Endodermal cell (in vitro differentiated cells): ENCODE data around the gene WWC2. TPM values are rescaled to one million over a fixed set of nuclear protein-coding genes. Genes with fewer than 3 reads are reported as not detected.
A peak's percentile ranks its signal among the peaks of the same experiment; 100 is the strongest.

Source experiments
- DNase-seq: peaks from one replicate; pipeline ENCODE4 v3.0.0-alpha.2; 2017
- H3K27ac ChIP-seq: 2 replicates; pipeline ENCODE4 v1.5.1; 2013; ENCODE audit warnings: mild to moderate bottlenecking, low read depth, low read length, moderate library complexity
- H3K27me3 ChIP-seq: 2 replicates; pipeline ENCODE4 v1.6.1; 2013; ENCODE audit warnings: mild to moderate bottlenecking, low read length, moderate library complexity; ENCODE audit not compliant: insufficient read depth, control insufficient read depth, poor library complexity, severe bottlenecking
- H3K36me3 ChIP-seq: 2 replicates; pipeline ENCODE4 v1.7.0; 2013; ENCODE audit warnings: mild to moderate bottlenecking, low read length, moderate library complexity; ENCODE audit not compliant: control insufficient read depth, insufficient read depth
- H3K4me1 ChIP-seq: one replicate; pipeline ENCODE4 v1.7.0; 2013; ENCODE audit warnings: low read length; ENCODE audit not compliant: control insufficient read depth, insufficient read depth
- H3K4me3 ChIP-seq: 2 replicates; pipeline ENCODE4 v1.5.1; 2013; ENCODE audit warnings: mild to moderate bottlenecking, low read length, moderate library complexity
- H3K9ac ChIP-seq: 2 replicates; pipeline ENCODE4 v1.6.1; 2013; ENCODE audit warnings: mild to moderate bottlenecking, low read length, moderate library complexity; ENCODE audit not compliant: poor library complexity, severe bottlenecking; ENCODE audit errors: extremely low read depth
- H3K9me3 ChIP-seq: 2 replicates; pipeline ENCODE4 v1.6.1; 2013; ENCODE audit warnings: mild to moderate bottlenecking, low read length, moderate library complexity; ENCODE audit not compliant: control insufficient read depth
- H3K27ac Mint-ChIP-seq: 2 replicates; pipeline ENCODE4 v1.8.0; 2020; ENCODE audit warnings: mixed read lengths
- H3K27me3 Mint-ChIP-seq: 2 replicates; pipeline ENCODE4 v1.8.0; 2021; ENCODE audit warnings: mild to moderate bottlenecking, mixed read lengths; ENCODE audit not compliant: insufficient read depth
- H3K36me3 Mint-ChIP-seq: 2 replicates; pipeline ENCODE4 v1.8.0; 2020; ENCODE audit warnings: low read depth, mixed read lengths
- H3K4me1 Mint-ChIP-seq: 2 replicates; pipeline ENCODE4 v1.8.0; 2020; ENCODE audit warnings: mixed read lengths
- H3K4me3 Mint-ChIP-seq: 2 replicates; pipeline ENCODE4 v1.8.0; 2020; ENCODE audit warnings: mild to moderate bottlenecking, moderate library complexity, mixed read lengths
- H3K9me3 Mint-ChIP-seq: 2 replicates; pipeline ENCODE4 v1.8.0; 2020; ENCODE audit warnings: mild to moderate bottlenecking, mixed read lengths
- CTCF ChIP-seq: fragments of 200-600 bp; sonication (generic); conservative IDR thresholded peaks from 2 replicates; pipeline ENCODE4 v1.5.0; 2021; ENCODE audit warnings: antibody characterized with exemption, mild to moderate bottlenecking
- WGBS, 2 experiments: methylation state at CpG; one replicate each; pipeline versions ENCODE4 v1.1.5 to v1.1.7; 2013; ENCODE audit warnings: missing lambda C conversion rate in 2 of 2, mixed read lengths in 1 of 2; ENCODE audit not compliant: insufficient coverage in 1 of 2, insufficient read length in 1 of 2; 5-methylcytosine and 5-hydroxymethylcytosine counted together
- total RNA-seq, 2 donors: library from RNA; stranded (reverse); fragmentation: NEBNext Ultra II Directional in 1 of 2; extraction: Animal tissue kit (Norgen Biotek cat#: 25700) in 1 of 2; gene quantifications; 2 replicates in 1 of 2; 3 replicates in 1 of 2; pipeline ENCODE4 v1.2.1, GENCODE V29; 2021

The WWC2 gene
- total RNA-seq, 2 donors from 2014 or later = 98.2 to 108 TPM

- TF ChIP-seq CTCF = no peak
- Histone ChIP-seq H3K36me3 (no peaks in the 10 kb centered on the region), H3K9ac (no peak overlapping the region), H3K9me3 (no peaks in the 10 kb centered on the region), H3K4me3 (no peak overlapping the region), H3K4me1 (peaks cover 2% of the 10 kb centered on the region), H3K27ac (no peak overlapping the region), H3K27me3 (no peaks in the 10 kb centered on the region)
- no peaks in the 10 kb centered on the region for H3K9me3 Mint-ChIP-seq
- H3K36me3 Mint-ChIP-seq = peaks cover 2% of the 10 kb centered on the region
- H3K4me1 Mint-ChIP-seq = peaks cover 23% of the 10 kb centered on the region
- 71 to 94% methylated on average over 1 of the region's 1 CpG for WGBS, 2 experiments
- no peaks in the 10 kb centered on the region for H3K27me3 Mint-ChIP-seq
- H3K27ac Mint-ChIP-seq = peak overlapping the region; percentile 60
- no peak for DNase-seq
- H3K4me3 Mint-ChIP-seq = no peak overlapping the region
These were observed 65.9 kb downstream of the WWC2 start for GRCh38 chr4:183164963-183165362.

- no peaks in the 10 kb centered on the region for H3K27me3 ChIP-seq
- H3K4me3 Mint-ChIP-seq = no peak overlapping the region
- peaks cover 24% of the 10 kb centered on the region for H3K4me1 Mint-ChIP-seq
- no peak overlapping the region for H3K9ac ChIP-seq
- H3K9me3 Mint-ChIP-seq = no peaks in the 10 kb centered on the region
- H3K27ac Mint-ChIP-seq = peak overlapping the region; percentile 60
- no peaks in the 10 kb centered on the region for H3K27me3 Mint-ChIP-seq
- no peaks in the 10 kb centered on the region for H3K36me3 ChIP-seq
- H3K27ac ChIP-seq = no peak overlapping the region
- 88% methylated on average over 1 of the region's 1 CpG; no CpG with 5 or more reads in 1 of the 2 experiments for WGBS, 2 experiments
- no peaks in the 10 kb centered on the region for H3K9me3 ChIP-seq
- no peak for DNase-seq
- no peak for TF ChIP-seq CTCF
- peaks cover 2% of the 10 kb centered on the region for H3K36me3 Mint-ChIP-seq
- H3K4me1 ChIP-seq = peaks cover 5% of the 10 kb centered on the region
- H3K4me3 ChIP-seq = no peak overlapping the region
These were observed 66.3 kb downstream of the WWC2 start for GRCh38 chr4:183165376-183165775.

GRCh38 chr4:183170894-183171293, 71.8 kb downstream of the WWC2 start:
- Histone ChIP-seq H3K9me3 (no peaks in the 10 kb centered on the region), H3K36me3 (peaks cover 5% of the 10 kb centered on the region), H3K27ac (no peak overlapping the region), H3K9ac (no peak overlapping the region), H3K4me1 (peaks cover 8% of the 10 kb centered on the region), H3K27me3 (no peaks in the 10 kb centered on the region), H3K4me3 (no peak overlapping the region)
- Mint-ChIP-seq H3K27ac (no peak overlapping the region), H3K36me3 (peaks cover 2% of the 10 kb centered on the region), H3K27me3 (no peaks in the 10 kb centered on the region), H3K4me1 (peaks cover 43% of the 10 kb centered on the region), H3K4me3 (no peak overlapping the region), H3K9me3 (no peaks in the 10 kb centered on the region)
- no peak for TF ChIP-seq CTCF
- no peak for DNase-seq
